Thoracic aorta (tissue), 2 donors: ENCODE data around the gene ZNF212. TPM values are rescaled to one million over a fixed set of nuclear protein-coding genes. Genes with fewer than 3 reads are reported as not detected.

Experiments
- ATAC-seq: fragments of 150-250 bp; one replicate; pipeline ENCODE4 v1.8.0; 2017; ENCODE audit warnings: low read depth; ENCODE audit not compliant: insufficient number of reproducible peaks, low FRiP score
- DNase-seq: peaks from one replicate; pipeline ENCODE4 v3.0.0-alpha.2; 2020; ENCODE audit warnings: low spot score
- H3K27ac ChIP-seq, 2 donors: fragments of 200-600 bp; sonication (generic); 1 replicate in 1 of 2; 2 replicates in 1 of 2; pipeline ENCODE4 v1.5.1; 2016; ENCODE audit warnings: mild to moderate bottlenecking in 2 of 2, moderate library complexity in 2 of 2
- H3K27me3 ChIP-seq: fragments of 200-600 bp; sonication (generic); replicated peaks from 2 replicates; pipeline ENCODE4 v1.6.0; 2016; ENCODE audit warnings: mild to moderate bottlenecking; ENCODE audit not compliant: insufficient read depth
- H3K36me3 ChIP-seq: fragments of 200-600 bp; sonication (generic); one replicate; pipeline ENCODE4 v1.5.1; 2016
- H3K4me1 ChIP-seq, 2 donors: fragments of 200-600 bp; sonication (generic); 1 replicate in 1 of 2; 2 replicates in 1 of 2; pipeline versions ENCODE4 v1.5.1 to v1.6.0; 2016; ENCODE audit warnings: low read depth in 2 of 2, mild to moderate bottlenecking in 1 of 2; ENCODE audit not compliant: control insufficient read depth in 1 of 2
- H3K4me3 ChIP-seq: fragments of 200-600 bp; sonication (generic); 2 replicates; pipeline ENCODE4 v1.5.1; 2016; ENCODE audit warnings: mild to moderate bottlenecking
- H3K9me3 ChIP-seq: fragments of 200-600 bp; sonication (generic); 2 replicates; pipeline ENCODE4 v1.5.1; 2016
- CTCF ChIP-seq: fragments of 200-600 bp; sonication (generic); IDR thresholded peaks from one replicate; pipeline ENCODE4 v1.5.1; 2019; ENCODE audit warnings: antibody characterized with exemption
- total RNA-seq, 2 donors: library from RNA; depleted of rRNA; stranded (reverse); fragments of >200 nt; gene quantifications; one replicate each; pipeline versions ENCODE4 v1.1.0 to v1.2.3, GENCODE V29; 2016

ZNF212 gene
- total RNA-seq, 2 donors from 2014 or later: 6.6 to 8.3 TPM

- H3K27ac ChIP-seq: no peak overlapping the region
- no peaks in the 10 kb centered on the region for H3K27me3 ChIP-seq
- H3K4me1 ChIP-seq: no peaks in the 10 kb centered on the region
- DNase-seq (no peak), ATAC-seq (no peak)
- no peaks in the 10 kb centered on the region for H3K9me3 ChIP-seq
- H3K36me3 ChIP-seq: peaks cover 78% of the 10 kb centered on the region
- TF ChIP-seq CTCF: no peak
- H3K4me3 ChIP-seq: no peak overlapping the region
Measured at GRCh38 chr7:149214020-149214720, 25.3 kb upstream of the ZNF212 start.

GRCh38 chr7:149216402-149216801 is 23.0 kb upstream of the ZNF212 start:
- ATAC-seq (no peak), DNase-seq (no peak)
- H3K27ac ChIP-seq: no peak overlapping the region
- TF ChIP-seq CTCF: no peak
- H3K36me3 ChIP-seq: peaks cover 75% of the 10 kb centered on the region
- H3K4me1 ChIP-seq: no peaks in the 10 kb centered on the region
- H3K27me3 ChIP-seq: no peaks in the 10 kb centered on the region
- H3K9me3 ChIP-seq: no peaks in the 10 kb centered on the region
- H3K4me3 ChIP-seq: no peak overlapping the region

GRCh38 chr7:149217570-149217969 is 21.9 kb upstream of the ZNF212 start:
- no peak for TF ChIP-seq CTCF
- Histone ChIP-seq H3K27ac (no peak overlapping the region), H3K27me3 (no peaks in the 10 kb centered on the region), H3K4me3 (no peak overlapping the region), H3K9me3 (no peaks in the 10 kb centered on the region), H3K4me1 (no peaks in the 10 kb centered on the region), H3K36me3 (peaks cover 69% of the 10 kb centered on the region)
- DNase-seq (no peak), ATAC-seq (no peak)

GRCh38 chr7:149218469-149219420 is 20.7 kb upstream of the ZNF212 start:
- DNase-seq (no peak), ATAC-seq (no peak)
- Histone ChIP-seq H3K4me3 (no peak overlapping the region), H3K27ac (no peak overlapping the region), H3K27me3 (no peaks in the 10 kb centered on the region), H3K4me1 (no peaks in the 10 kb centered on the region), H3K9me3 (no peaks in the 10 kb centered on the region), H3K36me3 (peaks cover 64% of the 10 kb centered on the region)
- TF ChIP-seq CTCF: no peak

- Histone ChIP-seq H3K27me3 (no peaks in the 10 kb centered on the region), H3K9me3 (no peaks in the 10 kb centered on the region), H3K27ac (no peak overlapping the region), H3K36me3 (peaks cover 59% of the 10 kb centered on the region), H3K4me1 (no peaks in the 10 kb centered on the region), H3K4me3 (no peak overlapping the region)
- DNase-seq (no peak), ATAC-seq (no peak)
- no peak for TF ChIP-seq CTCF
Measured at GRCh38 chr7:149220534-149220933, 18.9 kb upstream of the ZNF212 start.
